ENCODE results near the gene HRC.
A peak's percentile ranks its signal among the peaks of the same experiment; 100 is the strongest.
"Not testable (repeated sequence)": the region's sequence is repeated elsewhere in the genome, so short reads cannot be mapped to it uniquely, and the experiment has no call there.

HRC gene

GRCh38 chr19:49160450-49161189 is 5.4 kb upstream of the HRC start:
- no peak for DNase-seq

DNA sequence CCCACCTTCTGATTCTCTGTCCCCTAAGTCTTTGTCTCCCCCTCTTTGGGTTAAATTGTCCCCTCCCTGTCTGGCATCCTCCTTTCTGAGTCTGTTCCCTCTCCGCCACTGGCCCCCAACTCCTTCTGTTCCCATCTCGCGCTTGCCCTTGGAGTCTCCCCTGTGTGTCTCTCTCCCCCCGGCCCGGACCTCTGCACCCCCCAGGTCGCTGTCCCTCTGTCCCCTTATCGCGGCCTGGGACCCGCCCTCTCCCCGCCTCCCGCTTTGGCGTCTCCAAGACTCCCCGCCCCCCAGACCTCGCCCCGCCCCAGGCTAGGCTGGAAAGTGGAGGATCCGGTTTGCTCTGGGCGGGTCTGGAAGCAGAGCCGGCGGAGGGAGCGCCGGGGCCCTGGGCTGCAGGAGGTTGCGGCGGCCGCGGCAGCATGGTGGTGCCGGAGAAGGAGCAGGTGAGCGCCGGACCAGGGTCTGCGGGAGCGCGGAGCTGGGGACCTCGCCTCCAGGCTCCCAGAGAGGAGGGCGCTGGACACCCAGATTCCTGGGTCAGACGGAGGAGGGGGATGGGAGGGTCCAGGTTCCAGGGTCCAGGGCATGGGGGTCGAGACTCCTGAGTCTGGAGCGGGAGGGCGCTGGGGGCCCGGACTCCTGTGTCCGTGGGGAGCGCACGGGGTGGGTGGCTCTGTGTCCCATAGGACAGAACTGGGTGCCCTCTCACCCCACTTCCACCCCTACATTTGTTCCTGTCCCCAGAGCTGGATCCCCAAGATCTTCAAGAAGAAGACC is 2.4 kb upstream of the HRC start, which contains the start of gene TRPM4:
Gene TRPM4, plus strand, starts transcription at position 348 of the 780 bp plus-strand sequence. Its CDS starts 75 bp downstream, at position 423.
- peak; percentile 52 for DNase-seq

DNA sequence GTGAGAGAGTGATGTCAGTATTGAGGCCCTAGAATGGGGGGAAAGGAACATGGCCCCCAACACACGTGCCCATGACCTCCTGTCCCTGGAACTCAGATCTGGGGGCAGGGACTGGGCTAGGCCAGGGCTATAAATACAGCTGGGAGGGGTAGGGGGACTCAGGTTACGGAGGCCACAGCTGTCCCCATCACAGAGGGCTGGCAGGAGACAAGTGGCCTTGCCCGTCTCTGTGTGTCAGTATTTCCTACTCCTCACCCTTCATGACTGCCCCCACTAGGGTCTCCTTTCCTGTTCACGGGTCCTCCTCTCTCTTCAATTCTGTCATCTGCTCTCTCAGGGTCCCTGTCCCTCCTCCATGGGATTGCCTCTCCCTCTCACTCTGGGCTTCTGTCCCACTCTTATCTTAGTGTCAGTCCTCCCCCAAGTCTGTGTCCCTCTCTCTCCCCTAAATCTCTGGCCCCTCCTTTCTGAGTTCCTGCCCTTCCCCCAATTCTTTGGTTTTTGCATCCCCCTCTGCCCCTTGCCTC is 687 bp upstream of the HRC start:
- DNase-seq, result no peak

DNA sequence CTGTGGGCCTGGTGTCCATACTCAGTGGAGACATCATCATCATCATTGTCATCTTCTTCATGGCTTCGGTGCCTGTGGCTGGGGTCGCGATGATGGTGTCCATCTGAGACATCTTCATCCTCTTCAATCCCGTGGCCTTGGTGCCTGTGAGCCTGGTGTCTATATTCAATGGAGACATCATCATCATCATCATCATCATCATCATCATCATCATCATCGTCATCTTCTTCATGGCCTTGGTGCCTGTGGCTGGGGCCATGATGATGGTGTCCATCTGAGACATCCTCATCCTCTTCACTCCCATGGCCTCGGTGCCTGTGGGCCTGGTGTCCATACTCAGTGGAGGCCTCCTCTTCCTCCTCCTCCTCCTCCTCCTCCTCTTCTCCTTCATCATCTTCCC is 917 bp downstream of the HRC start:
- DNase-seq, result no peak

- no peak for DNase-seq
These were observed 1.9 kb downstream of the HRC start for GRCh38 chr19:49153167-49153809.

- no peak for DNase-seq
These were observed 3.1 kb downstream of the HRC start for GRCh38 chr19:49152119-49152550.

DNA sequence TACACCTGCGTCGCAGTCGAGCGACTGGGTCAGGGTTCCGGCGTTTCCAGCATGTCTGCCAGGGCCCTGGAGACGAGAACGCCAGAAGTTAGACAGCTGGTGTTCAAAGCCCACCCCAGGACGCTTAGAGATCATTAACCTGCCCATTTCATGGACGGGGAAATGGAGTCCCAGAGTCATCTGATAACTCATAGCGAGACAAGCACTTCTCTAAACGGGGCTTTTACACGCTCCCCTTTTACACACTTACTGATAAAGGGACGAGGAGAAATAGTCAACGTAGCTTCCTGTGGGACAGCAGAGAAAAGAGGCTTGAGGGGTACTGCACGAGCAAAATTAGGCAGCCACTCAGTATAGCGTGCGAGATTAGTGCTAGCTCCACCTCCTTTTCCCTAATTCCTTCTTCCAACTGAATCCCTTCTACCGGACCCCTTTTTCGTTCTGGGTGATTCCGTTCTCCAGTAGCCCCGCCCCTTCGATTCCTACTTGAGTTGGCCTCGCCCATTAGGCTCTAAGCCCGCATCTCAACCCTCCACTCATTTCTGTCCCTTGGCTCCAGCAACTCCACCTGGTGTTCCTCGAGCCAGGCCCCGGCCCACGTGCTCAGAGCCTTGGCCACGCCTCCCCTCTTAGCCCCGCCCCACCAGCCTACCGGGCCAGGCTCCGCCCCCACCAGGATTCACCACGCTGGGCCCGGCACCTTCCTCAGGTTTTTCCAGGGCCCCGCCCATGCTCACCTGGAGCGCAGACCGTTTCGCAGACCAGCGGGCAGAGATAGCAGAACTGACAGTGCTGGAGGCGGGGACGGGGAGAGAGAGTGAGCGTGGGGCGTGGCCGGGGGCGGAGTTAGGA is 3.7 kb downstream of the HRC start:
- peak; percentile 44 for DNase-seq

- no peak for DNase-seq
These were observed 4.3 kb downstream of the HRC start for GRCh38 chr19:49150944-49151243.

DNA sequence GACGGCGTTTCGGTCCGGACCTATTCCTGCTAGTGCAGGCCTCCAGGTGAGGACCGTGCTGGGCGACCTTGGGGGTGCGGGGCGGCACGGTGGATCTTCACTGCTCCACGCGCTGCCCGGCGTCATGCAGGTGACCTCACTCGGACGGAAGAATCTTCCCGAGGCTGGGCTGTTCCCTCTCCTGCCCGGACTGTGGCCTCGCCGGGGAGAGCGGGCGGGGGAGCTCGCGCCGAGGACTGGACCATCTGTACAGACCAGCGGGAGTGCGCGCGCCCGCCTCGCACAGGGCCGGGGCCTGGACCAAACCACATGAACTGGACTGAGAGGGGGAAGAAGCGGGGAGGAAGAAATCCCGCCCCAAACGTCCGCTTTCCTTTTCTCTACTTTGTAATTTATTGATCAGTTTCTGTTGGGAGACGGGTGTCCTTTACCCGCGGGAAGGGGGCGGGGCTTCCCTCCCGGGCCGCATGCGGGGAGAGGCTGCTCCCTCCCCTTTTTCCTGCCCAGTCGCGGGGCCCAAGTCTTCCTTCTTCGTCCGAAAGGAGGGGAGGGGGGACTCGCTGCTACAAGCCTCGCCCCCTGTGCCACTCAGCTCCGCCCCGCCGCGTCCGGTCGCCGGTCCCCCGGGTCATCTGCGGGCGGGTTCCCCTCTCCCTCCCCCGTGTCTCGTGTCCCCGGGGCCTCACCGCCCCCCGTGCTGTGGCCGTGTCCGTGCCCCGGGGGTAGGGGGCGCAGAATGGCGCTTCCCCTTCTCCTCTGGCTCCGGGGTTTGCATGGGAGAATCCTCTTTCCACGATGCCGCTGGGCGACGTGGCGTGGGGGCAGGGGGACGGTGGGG is 4.9 kb downstream of the HRC start:
- peak; percentile 38 for DNase-seq

DNA sequence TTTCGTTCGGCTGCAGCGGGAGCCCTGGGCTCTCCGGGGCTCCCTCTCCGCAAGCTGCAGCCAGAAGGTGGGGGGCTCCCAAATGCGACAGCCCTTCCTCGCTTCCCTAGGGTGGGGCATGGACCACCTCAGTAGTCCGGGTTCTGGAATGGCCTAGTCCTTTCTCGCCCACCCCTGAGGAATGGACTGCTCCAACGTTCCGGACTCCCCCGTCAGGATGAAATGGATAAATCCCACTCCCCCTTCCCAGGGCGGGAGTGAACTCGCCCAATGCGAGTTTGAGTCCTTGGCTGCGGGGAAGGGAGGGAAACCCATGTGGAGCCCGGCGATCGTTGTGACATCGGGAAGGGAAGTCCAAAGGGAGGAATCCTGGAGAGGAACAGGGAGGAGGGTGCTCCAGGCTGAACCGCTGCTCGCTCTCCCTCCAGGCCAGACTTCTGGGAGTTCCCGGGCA is 5.5 kb downstream of the HRC start:
- DNase-seq, result no peak

DNA sequence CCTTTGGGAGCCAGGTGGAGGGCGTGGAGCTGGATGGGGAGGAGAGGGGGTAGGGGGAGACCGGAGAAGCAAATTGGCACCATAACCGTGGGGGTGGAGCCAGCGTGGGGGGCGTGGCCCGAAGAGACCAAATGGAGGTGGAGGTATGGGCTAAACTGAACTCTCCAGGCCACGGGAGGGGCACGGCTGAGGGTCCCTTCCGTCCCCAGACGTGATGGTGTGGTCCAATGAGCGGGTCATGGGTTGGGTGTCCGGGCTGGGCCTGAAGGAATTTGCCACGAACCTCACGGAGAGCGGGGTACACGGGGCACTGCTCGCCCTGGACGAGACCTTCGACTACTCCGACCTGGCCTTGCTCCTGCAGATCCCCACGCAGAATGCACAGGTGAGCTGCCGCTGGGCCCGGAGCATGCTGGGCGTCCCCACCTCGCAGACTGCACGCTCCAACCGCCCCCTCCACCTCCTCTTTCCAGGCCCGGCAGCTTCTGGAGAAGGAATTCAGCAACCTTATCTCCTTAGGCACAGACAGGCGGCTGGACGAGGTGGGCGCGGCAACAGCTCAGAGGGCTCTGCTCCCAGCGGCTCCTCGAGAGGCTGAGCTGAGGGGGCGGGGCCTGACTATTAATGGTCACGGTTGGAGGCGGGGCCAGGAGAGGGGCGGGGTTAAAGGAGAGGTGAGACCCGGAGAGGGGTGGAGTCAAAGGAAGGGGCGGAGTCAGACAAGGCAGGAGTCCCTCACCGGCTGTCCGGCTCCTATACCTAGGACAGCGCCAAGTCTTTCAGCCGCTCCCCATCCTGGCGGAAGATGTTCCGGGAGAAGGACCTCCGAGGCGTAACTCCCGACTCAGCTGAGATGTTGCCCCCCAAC is 6.2 kb downstream of the HRC start:
- peak; percentile 82 for DNase-seq

DNA sequence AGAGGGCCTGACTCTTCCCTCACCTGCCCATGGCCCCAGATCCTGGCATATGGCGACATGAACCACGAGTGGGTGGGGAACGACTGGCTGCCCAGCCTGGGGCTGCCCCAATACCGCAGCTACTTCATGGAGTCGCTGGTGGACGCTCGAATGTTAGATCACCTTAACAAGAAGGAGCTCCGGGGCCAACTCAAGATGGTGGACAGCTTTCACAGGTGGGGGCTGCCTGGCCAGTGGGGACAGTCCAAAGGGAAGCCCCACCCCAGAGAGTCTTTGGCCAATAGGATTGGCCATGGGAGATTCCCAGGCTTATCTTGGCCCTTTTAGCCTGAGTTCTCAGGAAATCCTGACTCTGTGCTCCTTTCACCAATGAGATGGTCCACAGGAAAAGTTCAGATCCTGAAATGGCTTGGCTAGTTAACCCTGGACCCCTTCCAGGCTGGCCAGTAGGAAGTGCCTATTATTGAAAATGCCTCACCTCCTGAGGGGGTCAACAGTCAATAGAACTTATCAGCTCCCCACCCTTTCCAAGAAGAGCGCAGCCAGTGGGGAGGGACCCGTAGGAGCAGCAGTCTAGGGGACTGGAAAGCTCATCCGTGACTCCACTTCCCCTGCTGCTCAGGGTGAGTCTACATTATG is 7.0 kb downstream of the HRC start:
- no peak for DNase-seq

GRCh38 chr19:49146408-49146770 is 8.8 kb downstream of the HRC start:
- DNase-seq, result not testable (repeated sequence)

- peak; percentile 82 for DNase-seq
These were observed 9.4 kb downstream of the HRC start for GRCh38 chr19:49145573-49146407.

DNA sequence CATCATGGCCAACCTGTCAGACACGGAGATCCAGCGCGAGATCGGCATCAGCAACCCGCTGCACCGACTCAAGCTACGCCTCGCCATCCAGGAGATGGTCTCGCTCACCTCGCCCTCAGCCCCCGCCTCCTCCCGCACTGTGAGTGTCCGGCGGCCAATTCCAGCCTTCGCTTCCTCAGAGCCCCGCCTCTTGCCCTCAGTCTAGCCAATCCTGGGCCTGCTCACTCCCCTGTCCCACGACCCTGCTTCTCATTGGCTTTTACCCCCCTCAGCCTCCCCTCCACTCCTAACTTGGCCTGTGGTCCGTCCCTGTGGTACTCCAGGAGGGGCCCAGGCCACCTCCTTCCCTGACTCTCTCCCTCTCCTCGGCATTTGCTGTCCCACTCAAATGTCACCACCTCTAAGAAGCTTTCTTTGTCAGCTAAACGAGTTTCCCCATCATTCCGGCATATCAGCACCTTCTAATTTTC is 12.3 kb downstream of the HRC start:
- peak; percentile 68 for DNase-seq

GRCh38 chr19:49141352-49141751 is 13.8 kb downstream of the HRC start:
- DNase-seq, result no peak

- DNase-seq, result no peak
These were observed 14.2 kb downstream of the HRC start for GRCh38 chr19:49140951-49141350.

DNA sequence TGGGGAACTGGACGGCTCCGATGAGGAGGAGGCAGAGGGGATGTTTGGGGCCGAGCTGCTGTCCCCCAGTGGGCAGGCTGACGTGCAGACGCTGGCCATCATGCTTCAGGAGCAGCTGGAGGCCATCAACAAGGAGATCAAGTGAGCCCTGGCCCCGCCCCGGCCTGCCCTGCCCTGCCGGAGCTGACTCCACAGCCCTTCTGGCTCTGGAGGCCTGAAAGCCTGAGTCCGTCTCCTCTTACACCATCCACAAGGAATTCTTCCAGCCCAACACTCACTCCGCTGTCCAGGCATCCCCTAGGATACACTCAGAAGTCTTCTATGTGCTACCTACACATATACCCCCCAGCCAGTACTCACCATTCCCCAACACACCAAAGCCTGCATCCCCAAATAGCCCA is 18.4 kb downstream of the HRC start:
- DNase-seq, result no peak

GRCh38 chr19:49135686-49136085 is 19.5 kb downstream of the HRC start:
- no peak for DNase-seq
